GM23338 (cell line): ENCODE results near the gene SCNN1B. TPM values are rescaled to one million over a fixed set of nuclear protein-coding genes. Genes with fewer than 3 reads are reported as not detected.

ENCODE experiments used
- ATAC-seq: fragments of 200-7000 bp; cut with Tn5 transposase; 3 replicates; pipeline ENCODE4 v1.9.1; 2020
- DNase-seq: peaks from one replicate; pipeline ENCODE4 v3.0.0-alpha.2; 2015; ENCODE audit warnings: low spot score
- H2AFZ ChIP-seq: fragments of 200-600 bp; sonication (generic); 2 replicates; pipeline ENCODE4 v1.8.0; 2016; ENCODE audit warnings: antibody characterized with exemption, mild to moderate bottlenecking, moderate library complexity
- H3F3A ChIP-seq: fragments of 200-600 bp; sonication (generic); replicated peaks from 2 replicates; pipeline ENCODE4 v1.8.0; 2017; ENCODE audit warnings: antibody characterized with exemption, mixed run types, low read depth
- H3K27ac ChIP-seq: fragments of 200-600 bp; sonication (generic); 2 replicates; pipeline ENCODE4 v1.6.1; 2016; ENCODE audit warnings: low read depth
- H3K27me3 ChIP-seq: fragments of 200-600 bp; sonication (generic); 2 replicates; pipeline ENCODE4 v1.8.0; 2016; ENCODE audit warnings: mild to moderate bottlenecking, mixed run types, moderate library complexity; ENCODE audit not compliant: insufficient read depth
- H3K36me3 ChIP-seq: fragments of 200-600 bp; sonication (generic); 2 replicates; pipeline ENCODE4 v1.8.0; 2016; ENCODE audit warnings: mild to moderate bottlenecking; ENCODE audit not compliant: insufficient read depth
- H3K4me1 ChIP-seq: fragments of 200-600 bp; sonication (generic); 2 replicates; pipeline ENCODE4 v1.8.0; 2016; ENCODE audit warnings: mild to moderate bottlenecking, moderate library complexity; ENCODE audit not compliant: insufficient read depth
- H3K4me2 ChIP-seq: fragments of 200-600 bp; sonication (generic); 2 replicates; pipeline ENCODE4 v1.7.1; 2017; ENCODE audit warnings: mixed run types
- H3K4me3 ChIP-seq: fragments of 200-600 bp; sonication (generic); 2 replicates; pipeline ENCODE4 v1.6.1; 2016; ENCODE audit warnings: mixed run types
- H3K79me2 ChIP-seq: fragments of 200-600 bp; sonication (generic); replicated peaks from 2 replicates; pipeline ENCODE4 v1.8.0; 2017; ENCODE audit warnings: mild to moderate bottlenecking; ENCODE audit not compliant: insufficient read depth
- H3K9me2 ChIP-seq: fragments of 200-600 bp; sonication (generic); 2 replicates; pipeline ENCODE4 v1.8.0; 2017; ENCODE audit not compliant: insufficient read depth
- H4K20me1 ChIP-seq: fragments of 200-600 bp; sonication (generic); replicated peaks from 2 replicates; pipeline ENCODE4 v1.8.0; 2017; ENCODE audit warnings: mild to moderate bottlenecking; ENCODE audit not compliant: insufficient read depth
- H3K27ac Mint-ChIP-seq: 2 replicates; pipeline ENCODE4 v1.8.0; 2020; ENCODE audit warnings: inconsistent platforms, mild to moderate bottlenecking, moderate library complexity, mixed read lengths
- H3K27me3 Mint-ChIP-seq: 3 replicates; pipeline ENCODE4 v1.8.0; 2022; ENCODE audit warnings: low read depth, mild to moderate bottlenecking, moderate library complexity, mixed read lengths, inconsistent platforms; ENCODE audit not compliant: insufficient read depth, poor library complexity
- H3K36me3 Mint-ChIP-seq: 3 replicates; pipeline ENCODE4 v1.8.0; 2021; ENCODE audit warnings: low read depth, mild to moderate bottlenecking, inconsistent platforms, moderate library complexity, mixed read lengths
- H3K4me1 Mint-ChIP-seq: 3 replicates; pipeline ENCODE4 v1.8.0; 2020; ENCODE audit warnings: mild to moderate bottlenecking, inconsistent platforms, mixed read lengths
- H3K4me3 Mint-ChIP-seq: 3 replicates; pipeline ENCODE4 v1.8.0; 2021; ENCODE audit warnings: moderate library complexity, mild to moderate bottlenecking, inconsistent platforms, mixed read lengths
- H3K9me3 Mint-ChIP-seq: 3 replicates; pipeline ENCODE4 v1.8.0; 2020; ENCODE audit warnings: moderate library complexity, mild to moderate bottlenecking, inconsistent platforms, mixed read lengths
- CTCF ChIP-seq, 2 experiments: fragments of 200-600 bp in 1 of 2; sonication (generic) in 1 of 2; conservative IDR thresholded peaks; 2 replicates each; pipeline versions ENCODE4 v1.5.1 to v1.6.1; 2016 to 2017; ENCODE audit warnings: antibody characterized with exemption in 2 of 2, low read depth in 2 of 2, mild to moderate bottlenecking in 2 of 2, moderate library complexity in 1 of 2
- EZH2phosphoT487 ChIP-seq: fragments of 200-600 bp; sonication (generic); IDR thresholded peaks from one replicate; pipeline ENCODE4 v1.8.1; 2018; ENCODE audit warnings: antibody characterized with exemption; ENCODE audit not compliant: unreplicated experiment
- NANOG ChIP-seq: IDR thresholded peaks from 2 replicates; pipeline ENCODE4 v1.6.1; 2016; ENCODE audit warnings: antibody characterized with exemption, borderline replicate concordance
- POLR2AphosphoS5 ChIP-seq: IDR thresholded peaks from 2 replicates; pipeline ENCODE4 v1.6.1; 2016; ENCODE audit warnings: antibody characterized with exemption, low read depth
- REST ChIP-seq: IDR thresholded peaks from one replicate; pipeline ENCODE4 v1.6.1; 2018; ENCODE audit warnings: antibody characterized with exemption; ENCODE audit not compliant: unreplicated experiment
- STAT1 ChIP-seq: IDR thresholded peaks from one replicate; pipeline ENCODE4 v1.6.1; 2016; ENCODE audit warnings: antibody characterized with exemption; ENCODE audit not compliant: unreplicated experiment
- ZNF114 ChIP-seq: fragments of 250-450 bp; sonication (Bioruptor Pico); IDR thresholded peaks from 2 replicates; pipeline ENCODE4 v1.5.0; 2020; ENCODE audit warnings: mild to moderate bottlenecking, moderate library complexity
- ZNF462 ChIP-seq: fragments of 250-450 bp; sonication (Bioruptor Pico); IDR thresholded peaks from 2 replicates; pipeline ENCODE4 v1.5.0; 2020; ENCODE audit warnings: mild to moderate bottlenecking, moderate library complexity
- polyA plus RNA-seq: library from polyadenylated mRNA; unstranded; fragments of >200 nt; fragmentation: Nextera tagmentation; extraction: Ambion mirVana; gene quantifications from 2 replicates; pipeline ENCODE4 v1.2.1, GENCODE V29; 2016
- total RNA-seq: library from RNA; depleted of rRNA; stranded (reverse); fragments of >200 nt; shearing (Covaris generic); gene quantifications from 2 replicates; pipeline ENCODE4 v1.2.3, GENCODE V29; 2014

The SCNN1B gene
- total and polyA plus RNA-seq, 2 experiments from 2014 or later: 0.78 to 1.1 TPM

GRCh38 chr16:23387666-23388065, 85.6 kb downstream of the SCNN1B start (continued):
- no peak for TF ChIP-seq STAT1
- TF ChIP-seq POLR2AphosphoS5: no peak
- no peak for TF ChIP-seq ZNF114 (CRISPR knock-in tag)

GRCh38 chr16:23388786-23389185, 86.7 kb downstream of the SCNN1B start:
- H3K27me3 ChIP-seq: no peaks in the 10 kb centered on the region
- no peaks in the 10 kb centered on the region for H3F3A ChIP-seq
- Mint-ChIP-seq H3K4me3 (no peak overlapping the region), H3K27ac (no peak overlapping the region), H3K36me3 (peaks cover 16% of the 10 kb centered on the region), H3K9me3 (no peaks in the 10 kb centered on the region), H3K4me1 (no peaks in the 10 kb centered on the region), H3K27me3 (no peaks in the 10 kb centered on the region)
- no peak overlapping the region for H3K27ac ChIP-seq
- no peak overlapping the region for H3K4me3 ChIP-seq
- no peak overlapping the region for H3K4me2 ChIP-seq
- H3K36me3 ChIP-seq: no peaks in the 10 kb centered on the region
- ATAC-seq (no peak), DNase-seq (no peak)
- H4K20me1 ChIP-seq: no peaks in the 10 kb centered on the region
- no peak overlapping the region for H2AFZ ChIP-seq
- H3K4me1 ChIP-seq: 0 out of 2 replicates have a peak, but pooled peaks cover 4% of the 10 kb centered on the region
- H3K79me2 ChIP-seq: no peaks in the 10 kb centered on the region
- TF ChIP-seq ZNF462 (CRISPR knock-in tag) (no peak), NANOG (no peak), REST (no peak), EZH2phosphoT487 (no peak), STAT1 (no peak), CTCF (conservative IDR thresholded peaks at IDR 0.05; ENCODE audit: low read depth in 2 of 2) (no peak), POLR2AphosphoS5 (no peak), ZNF114 (CRISPR knock-in tag) (no peak)
- no peaks in the 10 kb centered on the region for H3K9me2 ChIP-seq
